MCF 10A (cell line): ENCODE data around the gene WWP2. TPM values are rescaled to one million over a fixed set of nuclear protein-coding genes. Genes with fewer than 3 reads are reported as not detected.

Experiments used
- BruUV-seq: library from RNA; stranded (reverse); fragments of 400-500 nt; replicated peaks from 2 replicates; lab custom pipeline; 2021; lab: Mats Ljungman, UMichigan
- CTCF ChIA-PET: fragments of 300-600 bp; sonication (Branson Sonifier 250); formaldehyde crosslinking; extraction: SDS; loops from one replicate; lab custom pipeline; 2021; ENCODE audit warnings: antibody characterized with exemption, inconsistent platforms; lab: Yijun Ruan, JAX
- POLR2A ChIA-PET: fragments of 300-600, 350-650 bp; sonication (Branson Sonifier 250); formaldehyde crosslinking; extraction: SDS; loops from one replicate; lab custom pipeline; 2020; ENCODE audit warnings: antibody characterized with exemption, inconsistent platforms; lab: Yijun Ruan, JAX
- DNase-seq: peaks from one replicate; pipeline ENCODE4 v3.0.0-alpha.2; 2018; ENCODE audit not compliant: unreplicated experiment
- H3K27ac Mint-ChIP-seq: one replicate; pipeline ENCODE4 v1.8.0; 2022; ENCODE audit warnings: mild to moderate bottlenecking, low read depth, mixed read lengths; ENCODE audit not compliant: unreplicated experiment
- H3K27me3 Mint-ChIP-seq: one replicate; pipeline ENCODE4 v1.8.0; 2022; ENCODE audit warnings: mixed read lengths; ENCODE audit not compliant: insufficient read depth, unreplicated experiment
- H3K36me3 Mint-ChIP-seq: one replicate; pipeline ENCODE4 v1.8.0; 2022; ENCODE audit warnings: mild to moderate bottlenecking, moderate library complexity, mixed read lengths; ENCODE audit not compliant: insufficient read depth, unreplicated experiment
- H3K4me1 Mint-ChIP-seq: one replicate; pipeline ENCODE4 v1.8.0; 2022; ENCODE audit warnings: mixed read lengths; ENCODE audit not compliant: insufficient read depth, unreplicated experiment
- H3K4me3 Mint-ChIP-seq: one replicate; pipeline ENCODE4 v1.8.0; 2022; ENCODE audit warnings: mild to moderate bottlenecking, moderate library complexity, mixed read lengths; ENCODE audit not compliant: unreplicated experiment
- H3K9me3 Mint-ChIP-seq: one replicate; pipeline ENCODE4 v1.8.0; 2022; ENCODE audit warnings: mixed read lengths; ENCODE audit not compliant: unreplicated experiment
- intact Hi-C: fragments of 100-400 bp; cut with micrococcal nuclease; formaldehyde crosslinking; loops from 2 replicates; pipeline ENCODE4 v1.14.1; 2022
- total RNA-seq: library from RNA; stranded (reverse); gene quantifications from 2 replicates; pipeline ENCODE4 v1.2.3, GENCODE V29; 2022
- TF ChIP-seq, protein P1 (sequence below): fragments of 200-600 bp; IDR thresholded peaks from one replicate; pipeline ENCODE4 v1.8.0; 2022; ENCODE audit warnings: antibody characterized with exemption, mild to moderate bottlenecking; ENCODE audit not compliant: unreplicated experiment

WWP2 gene
- total RNA-seq, 1 experiment from 2014 or later, result 30.4 TPM

DNA sequence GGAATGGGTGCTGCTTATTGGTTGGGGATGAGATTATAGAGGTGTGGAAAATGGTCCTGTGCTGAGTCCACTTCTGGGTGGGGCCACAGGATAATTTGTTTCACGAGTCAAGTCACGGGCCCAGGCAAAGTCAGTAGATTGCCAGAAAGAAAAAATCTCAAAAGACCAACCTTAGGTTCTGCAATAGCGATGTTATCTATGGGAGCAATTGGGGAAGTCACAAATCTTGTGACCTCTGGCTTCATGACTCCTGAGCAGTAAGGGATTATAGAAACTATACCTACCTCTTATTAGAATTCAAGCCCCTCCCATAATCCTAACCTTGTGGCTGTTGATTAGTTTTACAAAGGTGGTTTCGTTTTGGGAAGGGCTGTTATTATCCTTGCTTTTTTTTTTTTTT, 31.4 kb downstream of the WWP2 start:
- Mint-ChIP-seq H3K36me3 (peaks cover 19% of the 10 kb centered on the region), H3K4me1 (peaks cover 6% of the 10 kb centered on the region), H3K9me3 (no peaks in the 10 kb centered on the region), H3K27me3 (no peaks in the 10 kb centered on the region), H3K27ac (no peak overlapping the region), H3K4me3 (no peak overlapping the region)
- intact Hi-C loops, result no loop called here
- no peak for DNase-seq
- CTCF ChIA-PET, result interaction anchor here (0.6 to 4.7 kb wide), 2 partner anchors 16 to 136 kb away, joined by 3 to 66 read pairs; no protein-coding TSS in a partner anchor
- POLR2A ChIA-PET, result no interaction called here
- no TSS peak for BruUV-seq
- TF ChIP-seq, protein P1, sequence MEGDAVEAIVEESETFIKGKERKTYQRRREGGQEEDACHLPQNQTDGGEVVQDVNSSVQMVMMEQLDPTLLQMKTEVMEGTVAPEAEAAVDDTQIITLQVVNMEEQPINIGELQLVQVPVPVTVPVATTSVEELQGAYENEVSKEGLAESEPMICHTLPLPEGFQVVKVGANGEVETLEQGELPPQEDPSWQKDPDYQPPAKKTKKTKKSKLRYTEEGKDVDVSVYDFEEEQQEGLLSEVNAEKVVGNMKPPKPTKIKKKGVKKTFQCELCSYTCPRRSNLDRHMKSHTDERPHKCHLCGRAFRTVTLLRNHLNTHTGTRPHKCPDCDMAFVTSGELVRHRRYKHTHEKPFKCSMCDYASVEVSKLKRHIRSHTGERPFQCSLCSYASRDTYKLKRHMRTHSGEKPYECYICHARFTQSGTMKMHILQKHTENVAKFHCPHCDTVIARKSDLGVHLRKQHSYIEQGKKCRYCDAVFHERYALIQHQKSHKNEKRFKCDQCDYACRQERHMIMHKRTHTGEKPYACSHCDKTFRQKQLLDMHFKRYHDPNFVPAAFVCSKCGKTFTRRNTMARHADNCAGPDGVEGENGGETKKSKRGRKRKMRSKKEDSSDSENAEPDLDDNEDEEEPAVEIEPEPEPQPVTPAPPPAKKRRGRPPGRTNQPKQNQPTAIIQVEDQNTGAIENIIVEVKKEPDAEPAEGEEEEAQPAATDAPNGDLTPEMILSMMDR, result no peak

DNA sequence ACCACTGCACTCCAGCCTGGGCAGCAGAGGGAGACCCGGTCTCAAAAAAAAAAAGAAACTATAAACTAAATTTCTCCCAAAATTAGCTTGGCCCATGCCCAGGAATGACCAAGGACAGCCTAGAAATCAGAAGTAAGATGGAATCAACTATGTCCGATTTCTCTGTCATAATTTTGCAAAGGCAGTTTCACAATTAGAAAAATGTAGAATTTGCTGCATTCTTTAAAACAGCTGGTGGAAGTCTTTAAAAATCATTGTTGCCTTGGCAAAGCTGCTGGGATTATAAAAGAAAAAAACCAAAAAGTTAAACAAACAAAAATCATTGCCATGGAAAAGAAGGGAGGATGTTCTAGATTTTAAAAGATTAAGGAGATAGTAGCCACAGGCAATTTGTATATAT, 32.4 kb downstream of the WWP2 start:
- no peaks in the 10 kb centered on the region for H3K9me3 Mint-ChIP-seq
- peaks cover 6% of the 10 kb centered on the region for H3K4me1 Mint-ChIP-seq
- ChIA-PET POLR2A (interaction anchor here (0.6 kb wide), 1 partner anchor 31 kb away, joined by 3 read pairs; no protein-coding TSS in a partner anchor), CTCF (interaction anchor here (0.5 to 4.7 kb wide), 5 partner anchors 20 to 193 kb away, joined by 3 to 66 read pairs (median 3); no protein-coding TSS in a partner anchor)
- H3K36me3 Mint-ChIP-seq, result peaks cover 18% of the 10 kb centered on the region
- intact Hi-C loops, result no loop called here
- no peaks in the 10 kb centered on the region for H3K27me3 Mint-ChIP-seq
- no peak overlapping the region for H3K27ac Mint-ChIP-seq
- BruUV-seq, result no TSS peak
- no peak for DNase-seq
- TF ChIP-seq, protein P1, result no peak
- no peak overlapping the region for H3K4me3 Mint-ChIP-seq

DNA sequence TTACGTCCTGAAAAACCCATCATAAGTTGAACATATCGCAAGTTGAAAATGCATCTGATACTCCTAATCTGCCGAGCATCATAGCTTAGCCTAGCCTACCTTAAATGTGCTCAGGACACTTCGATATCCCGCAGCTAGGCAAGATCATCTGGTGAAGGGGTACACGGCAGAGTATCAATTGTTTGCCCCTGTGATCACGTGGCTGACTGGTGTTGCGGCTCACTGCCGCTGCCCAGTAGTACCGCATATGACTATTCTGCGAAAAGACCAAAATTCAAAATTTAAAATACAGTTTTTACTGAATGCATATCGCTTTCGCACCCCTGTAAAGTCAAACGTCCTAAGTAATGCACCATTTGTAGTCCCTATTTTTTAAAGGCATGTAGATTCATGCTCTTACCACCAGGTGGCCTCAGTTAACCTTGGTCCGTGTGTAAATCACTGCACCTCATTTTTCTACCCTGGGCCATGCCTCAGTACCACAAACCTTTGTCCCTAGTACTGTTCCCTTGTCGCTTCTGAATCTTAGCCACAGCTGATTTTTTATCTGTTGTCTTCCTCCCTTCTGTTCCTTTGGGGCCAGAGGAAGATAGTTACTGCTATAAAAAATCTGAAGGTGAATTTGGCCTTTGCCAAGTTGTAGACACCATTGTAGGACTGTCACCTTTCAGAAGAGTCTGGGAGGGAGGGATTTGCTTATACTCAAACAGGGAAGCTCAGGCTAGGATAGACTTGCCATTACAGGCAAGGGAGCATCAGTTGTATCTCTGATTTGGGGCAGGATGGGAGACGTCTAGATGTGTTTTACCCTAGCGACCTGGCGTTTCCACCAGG, 34.4 kb downstream of the WWP2 start:
- TF ChIP-seq, protein P1, result peak; percentile 70
- Mint-ChIP-seq H3K4me1 (peaks cover 6% of the 10 kb centered on the region), H3K27me3 (no peaks in the 10 kb centered on the region), H3K27ac (no peak overlapping the region), H3K4me3 (no peak overlapping the region), H3K36me3 (peaks cover 19% of the 10 kb centered on the region), H3K9me3 (no peaks in the 10 kb centered on the region)
- intact Hi-C loops, result loop anchor here (1.0 kb wide), 2 partner anchors 63 to 134 kb away; no protein-coding TSS in a partner anchor
- BruUV-seq, result no TSS peak
- ChIA-PET POLR2A (interaction anchor here (1.0 kb wide), 1 partner anchor 15 kb away, joined by 3 read pairs; no protein-coding TSS in a partner anchor), CTCF (interaction anchor here (0.6 to 4.7 kb wide), 34 partner anchors 9 to 842 kb away, joined by 3 to 66 read pairs (median 3); partner anchors contain the start of gene WWP2)
- peak; percentile 75 for DNase-seq

DNA sequence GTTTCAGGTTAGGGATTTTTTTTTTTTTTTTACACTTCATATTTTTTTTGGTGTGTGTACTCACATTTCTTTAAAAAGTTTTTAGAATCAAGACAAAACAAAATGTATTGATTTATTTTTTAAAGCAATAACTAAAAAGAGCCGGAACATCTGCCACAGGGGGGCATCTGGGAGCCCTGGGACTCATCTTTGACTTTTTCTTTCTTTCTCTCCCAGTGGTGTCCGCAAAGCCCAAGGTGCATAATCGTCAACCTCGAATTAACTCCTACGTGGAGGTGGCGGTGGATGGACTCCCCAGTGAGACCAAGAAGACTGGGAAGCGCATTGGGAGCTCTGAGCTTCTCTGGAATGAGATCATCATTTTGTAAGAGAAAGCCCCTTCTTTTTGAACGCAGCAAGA, 36.3 kb downstream of the WWP2 start:
- intact Hi-C loops, result no loop called here
- Mint-ChIP-seq H3K27me3 (no peaks in the 10 kb centered on the region), H3K27ac (no peak overlapping the region), H3K4me3 (no peak overlapping the region), H3K9me3 (no peaks in the 10 kb centered on the region), H3K36me3 (peaks cover 22% of the 10 kb centered on the region), H3K4me1 (peaks cover 6% of the 10 kb centered on the region)
- DNase-seq, result no peak
- ChIA-PET POLR2A (interaction anchor here (0.7 kb wide), 1 partner anchor 70 kb away, joined by 3 read pairs; no protein-coding TSS in a partner anchor), CTCF (interaction anchor here (0.7 to 1.7 kb wide), 3 partner anchors 10 to 60 kb away, joined by 3 to 5 read pairs (median 4); no protein-coding TSS in a partner anchor)
- BruUV-seq, result no TSS peak
- TF ChIP-seq, protein P1, result no peak
